Cerebellar nuclear complex (tissue), 1 donor: ENCODE measurements around the gene PRKAG2.

Source experiments
- DNase-seq, 2 experiments: peaks; one replicate each; lab custom pipeline; 2025; lab: John Stamatoyannopoulos, UW

PRKAG2 gene

DNA sequence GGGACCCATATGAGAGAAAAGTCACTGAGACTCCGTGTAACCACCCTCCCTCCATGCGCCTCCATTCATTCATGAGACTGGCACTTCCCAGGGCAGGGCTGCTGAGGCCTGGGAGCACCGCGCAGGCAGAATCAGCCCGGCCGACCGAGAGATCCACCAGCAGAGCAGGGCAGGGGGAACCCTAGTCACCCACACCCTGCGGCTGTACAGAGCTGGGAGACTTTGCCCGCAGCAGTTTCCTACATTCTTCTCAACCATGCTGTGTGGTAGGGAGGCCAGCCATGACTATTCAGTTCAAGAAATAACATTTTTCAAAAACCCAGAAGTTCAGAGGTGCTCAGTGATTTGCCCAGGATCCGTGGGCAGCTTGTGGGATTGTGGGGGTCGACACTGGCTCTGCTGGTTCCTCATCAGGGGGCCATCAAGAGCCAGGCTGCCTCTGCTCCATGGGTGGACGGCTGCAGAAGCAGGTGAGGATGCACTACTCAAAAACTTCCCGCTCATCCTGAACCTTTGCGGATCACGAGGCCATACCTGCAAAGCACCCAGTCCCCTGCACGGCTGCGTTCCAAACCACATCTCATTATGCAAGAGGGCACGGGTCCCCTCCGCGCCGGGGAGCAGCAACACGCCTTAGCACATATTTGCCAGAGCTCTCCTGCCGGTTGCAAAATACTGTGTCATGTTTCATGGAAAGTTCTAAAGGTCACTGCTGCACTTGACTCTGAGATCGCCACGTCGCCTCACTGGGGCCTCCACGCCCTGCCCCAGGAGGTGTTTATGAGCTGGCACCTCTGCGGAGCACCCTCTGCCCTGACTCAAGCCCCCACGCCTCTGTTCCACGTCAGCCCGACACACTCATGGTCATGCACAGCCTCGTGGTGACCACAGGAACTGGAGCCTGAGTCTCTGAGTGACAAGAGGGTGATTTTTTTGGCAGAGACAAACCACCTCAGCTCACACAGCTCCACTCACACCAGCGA is 132.0 kb downstream of the PRKAG2 start:
- no peak for DNase-seq

DNA sequence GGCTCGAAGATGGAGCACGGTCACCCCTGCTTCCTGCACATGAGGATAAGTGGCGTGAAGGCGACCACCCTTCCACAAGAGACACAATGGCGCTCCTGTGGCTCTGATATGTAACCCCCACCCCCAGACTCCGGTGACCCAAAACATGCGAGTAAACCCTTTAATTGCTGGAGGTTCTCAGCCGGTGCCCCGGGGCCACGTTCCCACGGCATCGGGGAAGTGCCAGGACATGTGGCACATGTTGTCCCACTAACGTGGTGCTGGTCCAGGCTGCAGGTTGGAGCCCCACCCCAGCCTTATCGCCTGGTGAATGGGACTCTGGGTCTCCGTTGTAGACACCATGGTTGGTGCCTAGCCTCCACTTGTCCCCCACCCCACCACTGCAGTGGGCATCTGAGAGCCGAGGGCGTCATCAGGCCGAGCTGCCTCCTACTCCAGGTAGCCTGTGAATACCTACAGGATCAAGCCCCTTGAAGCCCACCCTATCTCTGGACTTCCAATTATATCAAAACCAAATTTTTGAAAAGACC is 132.8 kb downstream of the PRKAG2 start:
- DNase-seq, result no peak

DNA sequence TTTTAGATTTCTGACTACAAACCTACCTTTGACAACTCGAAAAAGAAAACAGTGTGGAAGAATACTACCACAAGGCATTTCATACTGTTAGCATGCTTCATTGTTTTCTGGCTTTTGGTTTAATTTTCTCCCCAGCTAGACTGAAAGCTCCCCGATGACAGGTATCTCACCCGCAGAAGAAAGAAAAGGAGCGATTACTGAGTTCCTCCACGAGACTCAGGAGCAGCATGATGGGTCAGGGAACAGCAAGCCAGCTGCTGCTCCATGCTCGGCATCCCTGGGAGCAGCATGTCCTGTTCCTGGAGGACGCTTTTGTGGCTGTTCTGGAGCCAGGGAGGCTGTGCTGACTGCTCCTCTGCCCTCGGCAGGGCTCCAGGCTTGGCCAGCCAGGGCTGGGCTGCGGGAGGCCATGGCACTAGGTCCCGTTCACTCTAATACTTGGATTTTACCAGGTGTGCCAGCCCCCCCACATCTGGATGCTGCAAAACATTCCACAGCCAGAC is 133.4 kb downstream of the PRKAG2 start:
- no peak for DNase-seq

DNA sequence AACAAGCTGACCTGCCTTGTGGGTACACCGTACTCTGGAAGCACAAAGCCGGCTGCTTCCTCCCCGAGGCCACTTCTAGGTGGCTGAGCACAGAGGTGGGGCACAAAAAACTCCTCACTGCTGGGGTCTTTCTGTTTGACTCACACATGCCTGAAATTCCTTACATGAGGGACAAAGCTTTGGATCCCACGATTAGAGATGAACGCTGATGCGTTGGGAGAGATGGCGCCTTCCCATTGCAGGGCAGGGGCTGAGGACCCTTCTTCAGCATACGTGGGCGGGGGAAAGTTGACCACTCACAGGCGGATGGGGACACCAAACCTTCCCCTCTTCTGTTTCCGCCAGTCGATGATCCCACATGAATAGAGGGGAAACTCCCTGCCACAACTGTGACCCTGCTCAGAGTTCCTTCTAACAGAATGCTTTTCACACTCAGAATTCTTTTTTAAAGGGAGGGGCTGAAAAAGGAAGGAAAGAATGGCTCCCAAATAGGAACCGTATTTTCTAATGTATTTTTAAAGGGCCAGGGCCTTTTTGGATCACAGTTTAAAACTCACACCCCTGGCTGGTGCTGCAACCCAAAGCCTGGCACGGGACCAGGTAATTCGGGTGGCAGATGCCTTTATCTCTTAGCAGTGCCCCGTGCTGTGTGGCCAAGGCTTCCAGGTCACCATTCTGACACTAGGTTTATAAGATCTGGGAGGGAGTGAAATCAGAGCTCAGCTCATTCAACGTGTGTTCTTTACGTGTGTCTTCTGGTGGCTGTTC is 134.0 kb downstream of the PRKAG2 start:
- DNase-seq, result no peak

DNA sequence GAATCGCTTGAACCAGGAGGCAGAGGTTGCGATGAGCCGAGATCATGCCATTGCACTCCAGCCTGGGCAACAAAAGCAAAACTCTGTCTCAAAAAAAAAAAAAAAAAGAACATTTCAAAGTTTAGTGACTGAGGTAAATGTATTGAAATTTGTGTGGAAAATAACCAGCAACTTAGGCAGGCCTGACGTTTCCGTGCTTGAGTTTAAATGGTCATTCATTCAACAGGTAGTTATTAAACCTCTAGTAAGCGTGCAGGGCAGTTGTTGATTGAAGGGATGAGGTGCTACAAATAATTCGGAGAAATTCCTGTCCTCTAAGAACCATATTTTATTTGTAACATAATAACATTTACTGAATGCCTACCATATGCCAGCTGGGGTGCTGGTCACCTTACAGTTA is 135.3 kb downstream of the PRKAG2 start:
- no peak for DNase-seq

DNA sequence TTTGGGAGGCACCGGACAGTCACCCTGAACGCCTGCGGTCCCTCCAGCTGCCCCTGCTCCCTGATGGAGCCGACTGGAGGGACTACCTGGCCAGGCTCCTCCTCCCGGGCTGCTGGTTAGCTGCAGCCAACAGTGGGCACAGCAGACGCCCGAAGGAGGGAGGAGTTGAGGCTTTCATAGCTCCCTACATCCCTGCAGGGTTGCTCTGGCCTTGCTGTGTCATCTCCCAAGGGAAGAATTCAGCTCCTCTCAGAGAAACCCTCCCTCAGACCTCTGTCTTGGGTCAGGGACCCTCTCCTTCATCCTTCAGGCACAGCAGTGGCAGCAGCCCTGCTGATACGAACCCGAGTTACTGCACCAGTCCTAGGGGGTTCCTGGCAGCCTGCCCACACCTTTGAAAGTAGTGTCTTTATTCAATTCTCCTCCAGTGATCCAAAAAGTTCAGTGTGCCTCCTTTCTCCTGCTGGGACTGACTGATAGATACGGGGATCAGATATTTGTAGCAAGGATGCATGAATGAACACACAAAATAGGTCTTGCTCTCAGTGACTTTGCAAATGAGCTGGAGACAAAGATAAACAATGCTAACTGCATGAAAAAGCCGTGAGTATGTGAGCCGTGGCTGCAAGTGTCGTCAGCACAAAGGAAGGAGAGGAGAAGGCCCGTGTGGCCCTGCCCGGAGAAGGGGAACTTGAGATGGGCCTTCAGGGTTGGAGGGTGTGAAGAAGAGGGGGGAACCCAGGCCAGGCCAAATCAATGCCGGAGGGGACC is 136.6 kb downstream of the PRKAG2 start:
- no peak for DNase-seq

DNA sequence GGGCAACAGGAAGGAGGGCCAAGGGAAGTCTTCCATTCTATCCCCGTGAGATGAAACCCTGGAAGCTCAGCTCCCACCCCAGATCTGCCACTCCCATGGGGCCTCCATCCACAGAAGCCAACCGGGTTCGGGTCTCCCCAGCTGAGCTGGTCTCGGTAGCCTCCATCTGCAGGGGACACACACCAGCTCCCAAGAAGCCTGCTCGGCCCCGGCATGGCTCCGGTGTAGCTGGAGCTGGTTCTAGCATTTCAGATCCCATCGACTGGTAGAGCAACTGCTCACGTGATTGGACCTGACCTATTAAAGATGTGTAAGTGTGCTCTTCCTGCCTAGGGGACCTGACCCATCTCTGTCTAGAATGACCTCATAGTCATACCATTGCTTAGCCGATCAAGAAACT is 138.0 kb downstream of the PRKAG2 start:
- no peak for DNase-seq

DNA sequence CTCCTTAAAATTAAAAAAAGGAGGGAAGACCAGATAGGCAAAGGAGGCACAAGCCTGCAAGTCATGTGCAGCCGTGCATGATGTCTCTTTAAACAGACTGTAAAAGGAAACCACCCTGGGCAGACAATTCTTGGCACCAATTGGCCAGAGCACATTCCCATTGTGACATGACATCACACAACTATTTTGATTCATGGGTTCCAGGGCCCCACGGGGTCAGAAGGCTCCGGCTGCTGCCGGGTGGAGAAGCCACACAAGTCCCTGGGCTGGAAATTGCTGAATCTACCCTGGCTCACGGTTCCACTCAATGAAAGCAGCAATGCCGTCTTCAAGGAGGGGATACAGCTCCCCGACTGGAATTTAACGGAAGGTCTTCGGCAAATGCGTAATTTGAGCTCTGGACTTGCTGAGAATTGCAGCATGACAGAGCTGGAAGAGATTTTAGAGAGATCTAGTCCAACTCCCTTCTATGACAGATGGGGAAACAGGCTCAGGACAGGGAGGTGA is 140.5 kb downstream of the PRKAG2 start:
- no peak for DNase-seq

DNA sequence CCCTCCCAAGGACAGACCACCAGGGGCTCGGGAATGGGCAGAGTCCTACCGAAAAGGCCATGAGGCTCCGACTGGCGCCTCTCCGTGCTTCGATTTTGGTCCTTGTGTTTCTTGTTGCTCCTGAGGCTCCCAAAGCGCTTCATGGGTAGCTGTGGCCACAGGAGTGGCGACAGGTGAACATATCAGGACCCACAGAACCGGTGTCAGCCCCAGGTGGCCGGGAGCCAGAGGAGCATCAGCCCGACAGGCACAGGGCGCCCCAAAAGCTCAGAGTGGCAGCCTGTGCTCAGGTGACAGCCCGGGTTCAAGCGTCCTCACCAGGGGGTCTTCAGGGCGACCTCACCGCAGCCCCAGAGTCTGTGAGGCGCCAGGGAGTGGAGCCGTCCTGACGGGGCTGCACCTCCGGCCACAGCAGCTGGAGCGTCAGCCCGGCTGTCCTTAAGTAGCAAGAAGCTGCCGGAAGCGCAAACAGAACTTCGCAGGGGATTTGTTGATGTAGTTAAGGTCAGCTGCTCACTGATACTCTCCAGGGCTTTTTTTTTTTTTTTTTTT is 141.0 kb downstream of the PRKAG2 start:
- no peak for DNase-seq

DNA sequence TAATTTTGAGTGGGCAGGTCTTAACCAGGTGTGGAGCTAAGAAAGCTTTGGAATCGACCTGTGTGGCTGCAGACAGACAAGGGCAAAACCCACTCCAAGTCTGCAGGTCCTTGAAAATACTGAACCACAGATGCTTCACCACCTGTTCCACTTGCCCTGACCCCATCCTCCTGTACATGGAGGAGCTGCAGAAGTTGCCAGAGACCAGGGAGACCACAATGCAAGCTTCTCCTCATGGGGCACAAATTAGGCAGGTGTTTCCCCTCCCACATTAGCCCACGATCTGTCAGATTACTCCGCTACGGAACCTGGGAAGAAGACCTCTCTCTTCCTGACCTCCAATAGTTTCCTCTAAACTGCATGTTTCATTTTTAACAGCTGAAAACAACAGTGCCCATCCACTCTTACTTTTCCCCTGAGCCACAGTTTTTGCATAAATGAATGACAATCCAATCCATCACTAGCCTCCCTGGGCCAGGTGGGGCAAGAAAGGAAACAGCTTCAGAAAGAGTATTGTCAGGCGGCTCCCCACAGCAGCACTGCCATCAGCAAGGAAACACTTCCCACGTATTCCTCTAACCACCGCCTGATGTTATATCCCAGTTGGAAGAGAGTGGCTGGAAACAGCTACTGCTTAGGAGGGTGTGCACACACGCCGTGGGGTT is 141.6 kb downstream of the PRKAG2 start:
- DNase-seq, result no peak

DNA sequence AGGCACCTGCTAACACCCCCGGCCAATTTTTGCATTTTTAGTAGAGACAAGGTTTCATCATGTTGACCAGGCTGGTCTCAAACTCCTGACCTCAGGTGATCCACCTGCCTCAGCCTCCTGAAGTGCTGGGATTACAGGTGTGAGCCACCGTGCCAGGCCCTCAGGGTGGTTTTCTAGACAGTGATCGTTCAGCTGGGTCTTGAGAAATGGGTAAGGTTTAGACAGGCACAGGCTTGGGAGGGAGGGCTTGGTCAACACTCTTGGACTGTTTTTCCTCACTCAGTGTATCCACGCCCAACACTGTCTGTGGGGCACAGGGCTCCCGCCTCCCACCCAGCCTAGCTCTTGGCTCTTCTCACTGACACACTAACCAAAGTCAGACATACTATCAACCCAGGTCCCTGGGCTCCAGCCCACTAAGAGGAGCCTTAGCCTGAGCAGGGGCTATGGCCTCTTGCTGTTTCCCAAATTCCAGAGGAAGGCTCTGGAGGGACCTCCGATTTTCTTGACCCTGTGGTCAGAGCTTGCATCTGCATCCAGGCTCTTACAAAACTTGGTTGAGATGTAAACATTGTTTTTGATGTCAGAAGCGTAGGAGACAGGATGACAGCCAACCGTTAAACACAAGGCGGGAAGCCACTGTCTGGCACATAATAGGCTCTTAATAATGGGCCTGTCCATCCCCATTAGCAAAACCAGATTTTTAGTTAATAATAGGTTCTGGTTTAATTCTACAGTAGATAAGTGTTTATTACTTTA is 143.9 kb downstream of the PRKAG2 start:
- no peak for DNase-seq

DNA sequence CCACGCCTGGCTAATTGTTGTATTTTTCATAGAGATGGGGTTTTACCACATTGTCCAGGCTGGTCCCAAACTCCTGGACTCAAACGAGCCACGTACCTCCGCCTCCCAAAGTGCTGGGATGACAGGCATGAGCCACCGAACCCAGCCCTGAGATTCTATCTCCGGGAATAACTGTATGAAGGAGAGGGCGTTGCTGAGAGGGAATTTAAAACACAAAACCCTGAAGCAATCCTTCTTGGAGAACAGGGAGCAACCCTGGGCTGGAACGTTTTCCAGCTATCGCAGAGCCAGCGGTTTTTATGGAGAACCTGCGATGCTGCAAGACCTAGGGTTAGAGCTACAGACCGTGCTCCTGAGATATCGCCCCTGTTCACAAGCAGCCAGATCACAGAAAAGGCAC is 144.6 kb downstream of the PRKAG2 start:
- no peak for DNase-seq

DNA sequence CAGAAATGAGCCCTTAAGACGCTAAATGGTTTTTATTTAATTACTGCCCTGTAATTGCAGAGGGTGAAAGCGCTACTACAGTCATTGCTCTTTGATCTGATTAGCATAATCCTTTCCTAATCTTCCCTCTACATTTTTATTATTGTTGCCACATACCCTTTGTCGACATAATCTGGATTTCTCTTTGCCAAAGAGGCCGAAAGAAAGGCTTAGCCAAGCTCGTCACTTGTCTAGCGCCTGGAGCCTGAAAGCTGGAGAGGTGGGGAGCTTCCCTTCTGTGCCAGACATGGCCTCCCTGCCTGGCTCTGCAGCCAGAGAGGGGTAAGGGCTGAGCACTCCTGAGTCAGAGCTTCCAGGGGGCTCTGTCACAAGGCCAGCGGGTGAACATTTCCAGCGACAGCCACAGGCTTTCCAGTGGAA is 145.9 kb downstream of the PRKAG2 start:
- DNase-seq, result no peak

DNA sequence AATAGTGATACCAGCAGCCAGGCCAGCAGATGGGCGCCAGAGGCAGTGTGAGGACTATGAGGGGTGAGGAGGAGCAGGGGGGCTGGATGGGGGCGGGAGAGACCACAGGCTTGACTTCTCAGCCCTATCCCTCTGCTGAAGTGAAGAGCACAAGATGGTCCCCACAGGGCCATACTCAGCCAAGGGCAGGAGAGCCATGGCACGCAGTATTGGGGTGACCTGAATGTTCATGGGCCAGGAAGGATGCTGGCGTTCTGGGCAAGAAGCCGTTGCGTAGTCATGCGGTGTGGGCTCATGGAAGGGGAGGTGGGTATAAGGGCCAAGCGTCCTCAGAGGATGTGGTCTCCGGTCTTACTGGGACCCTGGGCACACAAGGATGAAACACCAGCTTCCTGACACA is 146.3 kb downstream of the PRKAG2 start:
- DNase-seq, result no peak

DNA sequence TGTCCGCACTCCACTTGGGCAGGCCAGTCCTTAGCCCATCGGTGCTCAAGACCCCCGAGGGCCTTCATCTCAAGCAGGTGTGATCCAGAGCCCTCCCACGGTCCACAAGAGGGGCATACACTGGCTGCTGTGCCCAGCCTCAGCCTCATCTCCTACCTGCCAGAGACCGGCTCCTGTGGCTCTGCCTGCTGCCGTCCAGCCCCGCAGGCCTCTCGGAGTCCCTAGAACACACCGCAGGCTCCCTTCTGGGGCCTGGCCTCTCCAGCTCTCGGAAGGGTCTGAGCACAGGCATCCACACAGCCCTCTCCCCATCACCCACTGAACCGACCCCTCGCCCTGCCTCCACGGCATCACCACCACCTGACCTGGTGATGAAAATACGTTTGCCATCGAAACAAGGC is 147.4 kb downstream of the PRKAG2 start:
- no peak for DNase-seq

DNA sequence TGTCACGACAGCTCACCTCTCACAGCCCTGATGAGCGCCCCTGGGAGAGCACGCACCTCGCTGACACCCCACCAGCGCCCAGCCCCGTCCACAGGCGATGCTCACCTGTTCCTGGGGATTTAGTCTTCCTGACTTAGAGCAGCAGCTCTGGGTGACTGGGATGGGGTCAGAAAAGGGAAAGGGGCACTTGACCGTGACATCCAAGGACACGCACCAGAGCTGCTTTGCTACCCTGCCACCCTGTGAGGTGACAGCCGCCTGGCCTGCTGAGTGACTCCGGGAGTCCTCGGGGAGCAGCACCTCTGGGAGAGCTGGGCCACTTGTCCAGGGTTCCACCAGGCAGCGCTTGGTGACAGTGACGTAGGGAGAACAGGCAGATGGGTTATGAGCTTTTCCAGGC is 148.2 kb downstream of the PRKAG2 start:
- DNase-seq, result no peak

DNA sequence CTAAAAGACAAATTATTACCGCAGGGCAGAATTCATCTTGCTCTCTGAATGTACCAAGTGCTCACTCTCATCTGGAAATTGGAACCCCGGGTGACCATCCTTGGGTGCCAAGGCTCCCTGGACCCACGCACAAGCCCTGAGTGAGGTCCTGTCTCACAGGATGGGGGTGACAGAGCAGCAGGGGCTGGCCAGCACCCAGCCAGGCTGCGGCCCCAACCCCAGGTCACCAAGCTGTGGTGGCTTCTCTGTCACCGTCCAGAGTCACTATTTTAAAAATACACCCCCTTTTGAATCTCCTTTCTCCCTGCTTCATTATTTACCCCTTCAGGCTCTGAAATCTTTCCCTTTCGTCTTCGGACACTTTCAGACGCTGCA is 148.6 kb downstream of the PRKAG2 start:
- no peak for DNase-seq

DNA sequence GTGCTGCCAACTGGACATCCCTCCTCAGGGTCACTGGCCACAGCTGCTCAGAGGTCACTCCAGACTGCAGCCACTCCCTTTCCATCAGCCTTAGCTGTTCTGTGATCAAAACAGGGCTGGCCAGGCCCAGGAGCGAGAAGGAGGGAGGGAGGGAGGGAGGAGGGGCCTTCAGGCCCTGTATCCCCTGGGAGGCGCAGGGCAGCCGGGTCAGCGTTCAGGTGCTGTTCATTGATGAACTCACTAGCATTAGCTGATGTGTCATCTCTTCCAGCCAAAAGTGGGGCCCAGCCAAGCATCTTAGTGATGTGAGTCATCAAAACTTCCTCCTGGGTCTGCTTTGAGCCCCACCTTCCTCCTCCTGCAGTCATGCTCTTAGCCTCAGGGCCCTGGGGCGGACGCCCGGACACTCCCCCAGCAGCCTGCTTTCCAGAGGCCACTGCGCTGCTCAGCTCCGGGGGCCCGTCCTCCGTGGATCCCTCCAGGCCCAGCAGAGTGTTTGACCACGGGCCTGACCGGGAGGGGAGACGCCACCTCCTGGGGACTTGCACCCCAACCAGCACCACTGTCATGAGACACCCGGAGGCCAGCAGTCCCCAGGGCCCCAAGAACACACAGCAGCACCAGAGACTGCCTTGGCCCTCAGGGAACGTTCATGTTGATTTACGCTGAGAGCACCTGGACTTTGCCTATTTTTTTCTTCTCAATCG is 149.2 kb downstream of the PRKAG2 start:
- no peak for DNase-seq
